K562 (cell line): ENCODE results near the gene MYH15. TPM values are rescaled to one million over a fixed set of nuclear protein-coding genes. Genes with fewer than 3 reads are reported as not detected.

Experiments used
- ARHGAP35 ChIP-seq: fragments of 450-650 bp; IDR thresholded peaks from 2 replicates; pipeline ENCODE4 v1.6.1; 2018; ENCODE audit not compliant: partially characterized antibody
- ETV5 ChIP-seq: sonication (generic); formaldehyde crosslinking; IDR thresholded peaks from 2 replicates; pipeline ENCODE4 v1.4.0; 2020; ENCODE audit warnings: low read depth, mild to moderate bottlenecking, missing genetic modification reagents
- MXD1 ChIP-seq: fragments of 250-450 bp; sonication (Bioruptor Pico); IDR thresholded peaks from 2 replicates; pipeline ENCODE4 v1.8.0; 2021; ENCODE audit warnings: borderline replicate concordance, mild to moderate bottlenecking, moderate library complexity; ENCODE audit not compliant: poor library complexity, severe bottlenecking
- PTRF ChIP-seq: fragments of 450-650 bp; IDR thresholded peaks from 2 replicates; pipeline ENCODE4 v1.6.1; 2016; ENCODE audit warnings: mild to moderate bottlenecking, missing genetic modification characterization, missing compliant biosample characterization
- SAFB ChIP-seq: fragments of 200-400 bp; formaldehyde crosslinking; IDR thresholded peaks from 2 replicates; pipeline ENCODE4 v1.6.1; 2017; ENCODE audit warnings: low read depth, low read length, borderline replicate concordance
- TOE1 ChIP-seq, 2 experiments: fragments of 450-650 bp in 1 of 2; sonication (generic) in 1 of 2; formaldehyde crosslinking in 1 of 2; IDR thresholded peaks; 2 replicates each; pipeline versions ENCODE4 v1.7.1 to v1.8.0; 2016 to 2022; ENCODE audit warnings: borderline replicate concordance in 2 of 2, mild to moderate bottlenecking in 2 of 2, antibody characterized with exemption in 1 of 2, inconsistent platforms in 1 of 2, low read depth in 1 of 2, missing genetic modification reagents in 1 of 2, moderate library complexity in 1 of 2
- polyA plus RNA-seq, 8 experiments: library from polyadenylated mRNA; depleted of rRNA in 4 of 8; stranded (reverse) in 5 of 8; unstranded in 3 of 8; fragments of >200 nt; fragmentation: Nextera tagmentation in 2 of 8; fragmentation: Illumina TruSeq in 1 of 8; extraction: Ambion mirVana in 2 of 8; extraction: Trizol in 1 of 8; gene quantifications; 2 replicates each; pipeline versions ENCODE4 v1.2.1 to v1.2.3, GENCODE V29; 2011 to 2014; ENCODE audit warnings: inconsistent platforms in 1 of 8, missing spikeins in 1 of 8
- total RNA-seq, 7 experiments: library from RNA; depleted of rRNA in 6 of 7; stranded (reverse); fragments of >200 nt in 6 of 7; fragmentation: Illumina TruSeq in 2 of 7; extraction: Trizol in 2 of 7; gene quantifications; 2 replicates each; pipeline versions ENCODE4 v1.2.1 to v1.2.3, GENCODE V29; 2011 to 2021; ENCODE audit warnings: low replicate concordance in 1 of 7
- TF ChIP-seq, protein P1 (sequence below), 2 experiments: fragments of 150-350 bp in 1 of 2; IDR thresholded peaks; 2 replicates each; pipeline ENCODE4 v1.6.1; 2012 to 2016; ENCODE audit warnings: low read depth in 2 of 2, low read length in 2 of 2, mild to moderate bottlenecking in 1 of 2, moderate library complexity in 1 of 2

The MYH15 gene
- total and polyA plus RNA-seq, 9 of the 15 experiments (the other 6 are each of a cell fraction or from before 2014, with no cell fraction given): 0.03 to 0.29 (median 0.12) TPM

- TF ChIP-seq, protein P1, sequence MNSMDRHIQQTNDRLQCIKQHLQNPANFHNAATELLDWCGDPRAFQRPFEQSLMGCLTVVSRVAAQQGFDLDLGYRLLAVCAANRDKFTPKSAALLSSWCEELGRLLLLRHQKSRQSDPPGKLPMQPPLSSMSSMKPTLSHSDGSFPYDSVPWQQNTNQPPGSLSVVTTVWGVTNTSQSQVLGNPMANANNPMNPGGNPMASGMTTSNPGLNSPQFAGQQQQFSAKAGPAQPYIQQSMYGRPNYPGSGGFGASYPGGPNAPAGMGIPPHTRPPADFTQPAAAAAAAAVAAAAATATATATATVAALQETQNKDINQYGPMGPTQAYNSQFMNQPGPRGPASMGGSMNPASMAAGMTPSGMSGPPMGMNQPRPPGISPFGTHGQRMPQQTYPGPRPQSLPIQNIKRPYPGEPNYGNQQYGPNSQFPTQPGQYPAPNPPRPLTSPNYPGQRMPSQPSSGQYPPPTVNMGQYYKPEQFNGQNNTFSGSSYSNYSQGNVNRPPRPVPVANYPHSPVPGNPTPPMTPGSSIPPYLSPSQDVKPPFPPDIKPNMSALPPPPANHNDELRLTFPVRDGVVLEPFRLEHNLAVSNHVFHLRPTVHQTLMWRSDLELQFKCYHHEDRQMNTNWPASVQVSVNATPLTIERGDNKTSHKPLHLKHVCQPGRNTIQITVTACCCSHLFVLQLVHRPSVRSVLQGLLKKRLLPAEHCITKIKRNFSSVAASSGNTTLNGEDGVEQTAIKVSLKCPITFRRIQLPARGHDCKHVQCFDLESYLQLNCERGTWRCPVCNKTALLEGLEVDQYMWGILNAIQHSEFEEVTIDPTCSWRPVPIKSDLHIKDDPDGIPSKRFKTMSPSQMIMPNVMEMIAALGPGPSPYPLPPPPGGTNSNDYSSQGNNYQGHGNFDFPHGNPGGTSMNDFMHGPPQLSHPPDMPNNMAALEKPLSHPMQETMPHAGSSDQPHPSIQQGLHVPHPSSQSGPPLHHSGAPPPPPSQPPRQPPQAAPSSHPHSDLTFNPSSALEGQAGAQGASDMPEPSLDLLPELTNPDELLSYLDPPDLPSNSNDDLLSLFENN (IDR thresholded peaks at IDR 0.05; ENCODE audit: low read depth in 2 of 2, low read length in 2 of 2): no peak
- TF ChIP-seq SAFB (no peak), TOE1 (IDR thresholded peaks at IDR 0.05; ENCODE audit: borderline replicate concordance) (no peak), TOE1 (CRISPR knock-in tag; IDR thresholded peaks at IDR 0.05; ENCODE audit: borderline replicate concordance, low read depth) (no peak), MXD1 (CRISPR knock-in tag) (no peak), ARHGAP35 (no peak), ETV5 (CRISPR knock-in tag) (no peak), PTRF (tag) (no peak)
Observed at GRCh38 chr3:108493862-108494261, 16.5 kb downstream of the MYH15 start (continued).
